Measurements from ENCODE around the gene TNS3. TPM values are rescaled to one million over a fixed set of nuclear protein-coding genes. Genes with fewer than 3 reads are reported as not detected.

TNS3 gene
- total RNA-seq, 1 donor from 2014 or later, result 44.8 TPM

DNA sequence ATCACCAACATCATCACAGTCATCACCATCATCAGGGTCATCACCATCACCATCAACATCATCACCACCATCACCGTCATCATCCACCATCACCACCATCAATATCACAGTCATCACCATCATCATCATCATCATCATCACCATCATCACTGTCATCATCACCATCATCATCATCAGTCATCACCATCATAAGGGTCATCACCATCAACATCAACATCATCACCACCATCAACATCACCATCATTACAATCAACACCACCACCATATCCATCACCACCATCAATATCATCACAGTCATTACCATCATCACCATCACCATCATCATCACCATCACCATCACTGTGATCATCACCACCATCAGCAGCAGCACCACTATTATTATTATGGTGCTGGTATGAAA, 218.9 kb downstream of the TNS3 start:
- DNase-seq (ENCODE audit: missing footprints) (no peak), ATAC-seq (no peak)
- intact Hi-C loops (cut with DNase I), result no loop called here

DNA sequence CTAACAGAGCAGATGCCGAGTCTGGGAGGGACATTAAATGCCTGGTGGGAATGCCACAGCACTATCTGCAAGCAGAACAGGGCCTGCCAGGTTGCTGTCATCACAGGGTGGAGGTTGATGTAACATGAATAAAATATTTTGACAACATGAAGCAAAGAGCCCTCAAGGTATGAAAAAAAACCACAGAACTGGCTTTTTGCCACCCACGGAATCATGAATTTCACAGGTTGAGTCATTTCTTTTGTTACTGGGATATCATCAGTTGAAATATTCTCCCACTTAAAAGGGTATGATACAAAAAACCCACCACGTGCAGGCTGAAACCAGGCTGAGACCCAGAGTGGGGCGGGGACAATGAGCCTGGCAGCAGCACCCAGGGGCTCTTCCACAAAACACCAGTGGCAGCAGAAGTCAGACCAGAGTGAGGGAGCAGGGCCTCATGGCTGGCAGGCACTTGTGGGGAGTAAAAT, 220.1 kb downstream of the TNS3 start:
- peak; percentile 84 for ATAC-seq

DNA sequence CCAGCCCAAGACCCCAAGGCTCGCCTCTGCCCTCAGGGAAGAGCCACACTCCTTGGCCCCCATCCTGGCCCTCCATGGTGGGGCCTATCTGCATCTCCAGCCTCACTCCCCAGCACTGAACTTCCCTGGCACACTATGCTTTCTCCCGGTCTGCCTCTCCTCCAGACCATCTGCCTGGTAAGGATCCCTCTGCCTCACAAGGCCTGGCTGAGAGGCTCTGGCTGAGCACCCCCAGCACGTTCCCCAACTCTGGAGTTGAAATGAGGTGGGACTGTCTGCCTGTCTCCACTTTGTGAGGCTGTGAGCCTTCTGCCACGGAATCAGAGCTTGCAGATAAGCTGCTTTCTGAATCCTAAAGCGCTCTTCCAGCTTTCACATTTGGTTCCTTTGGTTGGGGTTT, 220.7 kb downstream of the TNS3 start:
- DNase-seq (ENCODE audit: missing footprints) (no peak), ATAC-seq (peak; percentile 49)
- intact Hi-C loops (cut with DNase I), result no loop called here

More for the DNA sequence above, 220.1 kb downstream of the TNS3 start:
- no peak for DNase-seq (ENCODE audit: missing footprints)
- intact Hi-C loops (cut with DNase I), result no loop called here

DNA sequence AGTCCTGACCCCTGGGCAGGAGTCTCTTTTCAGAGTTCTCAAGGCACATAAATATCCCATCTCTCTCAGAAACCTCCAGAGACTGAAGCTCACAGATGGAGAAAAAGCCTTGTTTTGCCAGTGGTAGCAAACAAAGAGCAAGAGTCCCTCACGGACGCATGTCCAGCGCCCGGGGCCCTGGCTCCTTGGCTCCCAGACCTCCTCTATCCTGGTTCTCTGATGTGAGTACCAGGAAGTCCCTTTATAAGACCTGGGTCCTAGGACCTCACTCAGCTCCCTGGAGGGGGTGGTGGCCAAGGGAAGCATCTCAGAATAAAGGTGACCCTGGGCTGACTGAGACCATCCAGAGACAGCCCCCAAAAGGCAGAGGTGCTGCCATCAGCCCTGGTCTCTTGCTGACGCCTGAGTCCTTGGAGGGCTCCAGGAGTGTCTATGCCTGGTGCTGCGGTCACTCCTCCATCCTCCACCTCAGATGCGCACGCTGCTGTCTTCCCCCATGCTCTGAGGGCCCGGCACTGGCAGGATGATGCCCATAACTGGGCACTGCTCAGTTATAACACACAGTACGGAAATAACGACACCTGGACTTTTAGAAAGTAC, 221.5 kb downstream of the TNS3 start:
- no peak for ATAC-seq

DNA sequence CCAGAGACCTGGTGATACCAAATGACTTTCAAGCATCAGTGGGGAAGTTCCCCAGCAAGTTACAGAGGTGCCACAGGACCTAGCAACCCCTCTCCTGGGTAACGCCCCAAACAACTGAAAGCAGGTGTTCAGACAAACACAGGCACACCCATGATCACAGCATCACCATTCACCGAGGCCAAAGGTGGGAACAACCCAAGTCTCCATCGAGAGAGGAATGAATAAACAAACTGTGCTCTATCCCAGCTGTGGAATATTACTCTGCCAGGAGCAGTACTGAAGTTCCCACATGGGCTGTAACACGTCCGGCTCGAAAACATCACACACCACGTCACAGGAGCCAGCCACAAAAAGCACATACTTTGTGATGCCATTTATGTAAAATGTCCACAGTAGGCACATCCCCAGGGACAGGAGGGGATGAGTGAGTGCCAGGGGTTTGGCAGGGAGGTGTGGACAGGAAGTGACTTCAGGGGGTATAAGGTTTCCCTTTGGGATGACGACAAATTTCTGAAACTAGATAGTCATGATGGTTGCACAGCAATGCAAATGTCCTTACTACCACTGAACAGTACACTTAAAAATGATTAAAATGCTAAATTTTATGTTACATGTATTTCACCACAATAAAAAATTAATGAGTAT, 222.8 kb downstream of the TNS3 start:
- ATAC-seq (no peak), DNase-seq (ENCODE audit: missing footprints) (no peak)
- intact Hi-C loops (cut with DNase I), result no loop called here

More for the DNA sequence above, 221.5 kb downstream of the TNS3 start:
- intact Hi-C loops (cut with DNase I), result no loop called here
- no peak for DNase-seq (ENCODE audit: missing footprints)

DNA sequence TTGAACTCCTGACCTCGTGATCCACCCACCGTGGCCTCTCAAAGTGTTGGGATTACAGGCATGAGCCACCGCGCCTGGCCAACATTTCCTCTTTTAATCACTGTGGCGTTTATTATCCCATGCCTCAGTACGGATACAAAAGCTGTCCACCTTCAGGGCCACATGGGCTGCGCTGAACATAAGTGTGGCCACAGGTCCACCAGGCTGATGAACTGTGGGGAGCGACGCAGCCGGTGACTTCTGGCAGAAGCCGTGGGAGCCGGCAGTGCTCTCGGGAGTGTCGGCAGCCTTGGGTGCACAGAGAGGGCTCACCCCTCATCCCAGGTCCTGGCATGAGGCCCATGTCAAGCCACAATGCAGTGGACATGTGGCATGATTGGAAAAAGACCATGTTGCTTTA, 223.6 kb downstream of the TNS3 start:
- no peak for DNase-seq (ENCODE audit: missing footprints)
- intact Hi-C loops (cut with DNase I), result no loop called here
- ATAC-seq, result no peak

DNA sequence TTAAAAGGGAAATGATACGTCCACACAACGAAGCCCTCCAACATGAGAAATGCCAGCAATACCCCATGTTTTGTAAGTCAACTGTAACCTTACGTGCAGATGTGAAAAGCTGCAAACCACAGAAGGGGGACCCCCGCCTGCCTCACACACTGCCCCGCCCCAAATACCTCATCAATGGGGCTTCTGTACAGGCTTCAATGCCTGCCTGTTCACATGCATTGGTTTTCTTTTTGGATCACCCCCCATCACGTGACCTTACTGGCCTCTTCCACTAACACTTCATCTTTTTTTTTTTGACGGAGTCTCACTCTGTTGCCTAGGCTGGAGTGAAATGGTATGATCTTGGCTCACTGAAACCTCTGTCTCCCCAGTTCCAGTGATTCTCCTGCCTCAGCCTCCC, 224.0 kb downstream of the TNS3 start:
- intact Hi-C loops (cut with DNase I), result no loop called here
- ATAC-seq, result no peak
- no peak for DNase-seq (ENCODE audit: missing footprints)

DNA sequence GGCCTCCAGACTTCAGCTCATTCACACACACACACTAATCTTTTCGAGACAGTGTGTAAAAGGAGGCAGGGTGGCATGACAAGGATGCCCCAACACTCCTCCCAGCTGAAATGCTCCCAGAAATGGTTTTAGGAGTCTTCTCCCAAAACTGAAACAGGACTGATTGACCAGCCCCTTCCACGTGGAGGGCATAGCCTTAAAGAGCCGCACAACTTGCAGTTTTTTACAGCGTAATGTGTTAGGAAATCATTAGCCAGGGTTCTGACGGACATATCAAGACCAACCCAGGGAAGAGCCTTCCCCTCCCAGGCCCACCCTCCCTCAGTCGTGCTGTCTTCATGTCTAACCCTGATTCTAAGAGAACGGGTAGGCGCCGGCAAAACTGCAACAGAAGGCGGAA, 224.6 kb downstream of the TNS3 start:
- DNase-seq (ENCODE audit: missing footprints), result no peak
- intact Hi-C loops (cut with DNase I), result no loop called here
- ATAC-seq, result no peak

DNA sequence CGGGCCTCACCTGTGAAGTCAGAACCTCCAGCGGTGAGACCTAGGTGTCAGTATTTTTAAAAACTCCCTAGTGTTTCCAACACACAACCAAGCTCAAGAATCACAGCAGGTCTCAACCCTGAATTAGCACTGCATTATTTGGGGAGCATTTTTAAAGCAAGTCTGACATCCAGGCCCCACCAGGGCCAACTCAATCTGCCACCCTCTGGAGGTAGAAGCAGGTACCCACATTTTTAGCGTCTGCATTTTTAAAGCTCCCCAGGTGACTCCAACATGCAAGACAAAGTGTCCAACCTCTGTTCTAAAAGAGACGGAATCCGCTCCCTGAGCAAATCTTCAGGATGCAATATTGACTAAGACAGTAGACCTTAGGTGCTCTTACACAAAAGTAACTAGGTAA, 225.7 kb downstream of the TNS3 start:
- intact Hi-C loops (cut with DNase I), result no loop called here
- DNase-seq (ENCODE audit: missing footprints) (no peak), ATAC-seq (no peak)

DNA sequence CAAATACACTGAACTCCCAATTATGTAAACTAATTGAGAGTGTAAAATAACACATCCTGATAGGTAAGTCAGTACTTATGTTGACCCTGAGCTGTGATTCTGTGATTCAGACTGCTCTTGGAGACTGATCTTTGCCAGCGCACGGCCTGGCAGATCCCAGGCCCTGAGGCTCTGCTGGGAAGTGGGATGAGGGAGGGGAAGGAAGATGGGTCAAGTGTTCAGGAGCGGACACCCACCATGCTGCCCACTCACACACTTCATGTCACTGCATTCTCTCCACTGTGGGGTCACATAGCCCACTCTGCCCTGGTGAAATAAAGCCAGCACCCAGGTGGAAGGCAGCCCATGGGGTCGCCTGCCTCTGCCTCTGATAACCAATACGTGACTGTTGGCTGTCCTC, 226.2 kb downstream of the TNS3 start:
- intact Hi-C loops (cut with DNase I), result no loop called here
- peak; percentile 50 for ATAC-seq
- no peak for DNase-seq (ENCODE audit: missing footprints)

DNA sequence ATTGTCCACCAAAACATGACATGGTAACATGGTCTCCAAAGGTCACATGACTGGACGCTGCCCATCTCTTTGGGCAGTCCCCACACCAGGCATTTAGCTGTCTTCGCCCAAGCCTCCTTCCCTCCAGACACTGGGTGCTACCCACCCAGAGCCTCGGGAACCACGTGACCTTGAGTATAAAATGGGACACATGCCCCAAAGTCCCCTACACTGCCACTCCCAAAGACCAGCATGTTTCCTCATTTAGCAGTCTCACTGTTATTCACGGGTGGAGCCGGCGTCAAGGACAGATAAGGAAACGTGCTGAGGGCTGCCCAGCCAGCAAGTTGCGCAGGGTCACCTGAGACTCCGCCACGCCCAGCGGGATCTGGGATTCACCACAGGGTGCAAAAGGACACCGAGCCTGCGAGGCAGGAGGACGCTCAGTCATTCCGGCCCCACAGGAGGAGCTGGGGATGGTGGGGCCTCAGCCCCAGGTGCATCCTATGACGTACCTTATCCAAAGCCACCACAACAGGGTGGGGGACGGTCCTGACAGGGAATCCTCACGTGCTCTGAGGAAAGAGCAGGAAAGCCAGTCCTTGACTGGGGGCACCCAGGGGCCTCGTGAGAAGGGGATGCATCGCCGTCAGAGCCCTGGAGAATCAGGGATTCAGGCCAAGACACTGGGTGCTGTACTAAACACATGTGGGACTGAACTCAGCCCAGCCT, 226.9 kb downstream of the TNS3 start:
- DNase-seq (ENCODE audit: missing footprints), result no peak
- peak; percentile 70 for ATAC-seq
- intact Hi-C loops (cut with DNase I), result no loop called here

DNA sequence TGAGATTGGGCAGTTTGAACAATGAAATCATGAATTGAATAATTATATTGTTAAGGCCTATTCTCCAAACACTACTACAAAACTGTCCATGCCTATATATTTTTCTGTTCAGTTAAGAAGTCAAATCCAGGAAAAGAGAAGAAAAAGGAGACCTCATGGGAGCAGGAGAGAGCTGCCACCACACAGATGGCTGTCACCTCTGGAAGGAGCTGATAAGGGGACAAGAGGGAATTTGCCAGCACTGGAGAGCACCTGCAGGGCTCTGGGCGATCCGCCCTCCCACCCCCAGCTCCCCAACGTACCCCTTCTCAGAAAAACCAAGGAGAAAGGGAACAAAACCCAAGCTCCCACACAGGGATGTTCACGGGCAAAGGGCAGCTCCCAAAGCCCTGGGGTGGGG, 227.8 kb downstream of the TNS3 start:
- DNase-seq (ENCODE audit: missing footprints) (no peak), ATAC-seq (no peak)
- intact Hi-C loops (cut with DNase I), result no loop called here

DNA sequence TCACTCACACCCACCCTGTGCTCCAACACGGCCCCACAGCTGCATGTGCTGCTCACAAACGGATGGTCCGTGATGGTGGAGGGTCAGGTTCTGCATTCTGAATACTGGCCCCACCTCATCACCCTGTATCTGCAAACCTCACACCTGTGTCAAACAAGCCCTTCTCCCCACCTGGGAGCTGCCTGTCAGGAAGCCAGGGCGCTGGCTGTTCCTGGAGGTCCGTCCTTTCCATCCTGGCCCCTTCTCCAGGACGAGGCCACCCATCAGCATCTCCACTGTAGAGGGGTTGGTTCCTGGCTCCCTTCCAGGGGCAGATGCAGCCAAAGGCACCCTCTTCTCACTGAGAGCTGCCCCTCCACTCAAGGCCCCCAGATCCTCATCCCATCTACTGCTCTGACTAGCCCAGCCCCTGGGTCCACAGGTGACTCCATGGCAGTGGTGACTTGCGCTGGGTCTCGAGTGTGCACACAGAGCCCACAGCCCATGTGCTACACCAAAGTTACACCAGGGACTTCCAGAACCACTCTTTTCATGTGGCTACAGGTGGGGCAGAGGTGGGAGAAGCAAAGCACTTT, 229.4 kb downstream of the TNS3 start:
- no peak for ATAC-seq
- DNase-seq (ENCODE audit: missing footprints), result no peak
- intact Hi-C loops (cut with DNase I), result no loop called here

DNA sequence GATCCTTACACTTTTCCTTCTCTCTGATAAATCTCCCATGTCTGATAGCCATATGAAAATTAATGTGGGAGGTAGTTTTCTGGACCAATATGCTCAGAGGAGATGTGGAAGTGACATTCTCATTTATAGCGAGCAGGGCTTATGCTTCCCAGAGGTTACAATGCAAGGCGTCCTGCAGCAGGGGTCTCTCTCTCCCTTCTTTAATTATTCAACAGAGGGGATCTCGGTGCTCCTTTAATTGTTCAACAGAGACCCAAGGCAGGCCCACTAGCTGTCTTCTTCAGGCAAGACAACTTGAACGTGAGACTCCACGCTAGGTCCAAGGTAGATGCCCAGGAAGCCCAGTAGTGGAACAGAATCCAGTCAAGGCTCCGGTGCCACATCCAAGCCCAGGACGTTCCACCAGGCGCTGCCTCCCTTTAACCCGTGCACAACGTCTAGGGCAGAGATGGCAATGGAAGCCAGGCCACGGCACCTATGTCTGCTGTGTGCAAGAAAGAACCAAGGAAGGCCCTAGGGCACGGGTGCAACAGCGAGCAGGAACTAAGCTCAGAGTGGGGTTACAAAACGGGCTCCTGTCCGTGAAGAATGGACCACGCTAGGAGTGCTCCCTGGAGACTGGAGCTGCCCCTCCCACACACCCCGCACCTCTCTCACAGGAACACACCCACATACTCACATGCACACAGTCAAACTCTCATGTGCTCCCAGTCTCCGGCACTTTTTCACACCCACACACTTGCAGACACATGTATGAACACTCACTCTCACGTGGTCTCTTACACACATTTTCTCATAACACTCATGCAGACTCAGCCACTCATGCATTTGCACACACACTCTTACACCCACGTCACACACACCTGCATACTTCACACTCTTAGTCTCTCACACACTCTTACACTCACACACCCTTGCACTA, 230.4 kb downstream of the TNS3 start:
- ATAC-seq, result no peak
- DNase-seq (ENCODE audit: missing footprints), result no peak
- intact Hi-C loops (cut with DNase I), result no loop called here

DNA sequence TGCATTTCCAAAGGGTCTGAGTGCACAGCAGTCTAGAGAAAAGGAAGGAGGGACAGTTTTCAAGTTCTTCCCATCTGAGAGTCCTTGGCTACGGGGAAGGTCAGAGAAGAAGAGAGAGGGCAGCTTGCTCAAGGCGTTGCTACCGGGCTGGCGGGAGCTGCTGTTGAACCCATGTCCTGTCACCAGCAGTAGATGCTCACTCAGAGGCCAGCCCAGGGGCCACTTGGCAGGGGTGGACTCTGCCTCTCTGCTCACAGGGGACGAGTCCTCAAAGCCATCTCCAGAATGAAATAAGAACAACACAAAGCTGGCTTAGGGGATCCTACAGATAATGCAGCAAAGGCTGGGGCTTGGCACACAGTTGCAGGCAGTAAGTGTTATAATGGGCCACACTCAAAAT, 231.5 kb downstream of the TNS3 start:
- no peak for ATAC-seq
- intact Hi-C loops (cut with DNase I), result no loop called here
- DNase-seq (ENCODE audit: missing footprints), result no peak

DNA sequence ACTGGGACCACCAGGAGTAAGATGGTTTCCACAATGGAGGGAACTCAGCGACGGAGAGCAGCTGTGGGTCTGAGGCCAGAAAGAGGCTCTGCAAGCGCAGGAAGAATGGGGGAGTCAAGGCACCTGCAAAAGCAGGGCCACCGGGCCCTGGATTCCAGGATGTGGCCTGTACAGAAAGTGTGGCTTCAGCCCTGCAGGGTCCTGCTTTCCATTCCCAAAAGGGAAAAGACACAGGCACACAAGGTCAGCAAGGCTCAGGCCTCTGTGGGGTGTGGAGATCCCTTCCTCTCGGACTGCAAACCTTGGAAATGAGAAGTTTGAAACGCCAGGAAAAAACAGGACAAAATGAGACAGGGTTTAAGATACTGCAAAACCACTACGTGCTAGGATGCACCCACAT, 232.5 kb downstream of the TNS3 start:
- DNase-seq (ENCODE audit: missing footprints) (no peak), ATAC-seq (no peak)
- intact Hi-C loops (cut with DNase I), result no loop called here

DNA sequence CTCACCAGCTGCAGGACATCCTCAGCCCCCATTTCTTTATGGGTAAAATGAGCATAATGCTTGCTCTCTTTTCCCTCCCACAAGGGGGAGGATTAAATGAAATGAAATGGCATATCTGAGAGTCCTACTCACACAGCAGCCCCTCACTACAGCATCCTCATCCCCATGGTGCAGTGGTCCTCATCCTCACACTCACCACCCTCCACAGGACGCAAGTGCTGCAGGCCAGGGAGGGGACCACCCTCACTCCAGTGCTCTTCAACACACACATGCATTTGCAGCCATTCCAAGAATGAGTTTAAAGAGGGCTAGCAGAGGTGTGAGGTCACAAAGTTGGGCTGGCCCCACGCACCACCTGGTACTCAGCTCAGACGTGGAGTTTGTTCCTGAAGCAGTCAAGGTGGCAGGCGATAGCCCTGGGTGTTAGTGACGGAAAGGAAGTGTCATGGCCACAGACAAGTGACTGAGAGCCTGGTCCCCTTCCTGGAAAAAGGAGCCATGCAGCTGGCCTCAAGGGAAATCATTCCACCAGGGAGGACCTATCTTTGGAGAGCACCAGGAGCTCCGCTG, 234.0 kb downstream of the TNS3 start:
- ATAC-seq (no peak), DNase-seq (ENCODE audit: missing footprints) (no peak)
- intact Hi-C loops (cut with DNase I), result no loop called here

DNA sequence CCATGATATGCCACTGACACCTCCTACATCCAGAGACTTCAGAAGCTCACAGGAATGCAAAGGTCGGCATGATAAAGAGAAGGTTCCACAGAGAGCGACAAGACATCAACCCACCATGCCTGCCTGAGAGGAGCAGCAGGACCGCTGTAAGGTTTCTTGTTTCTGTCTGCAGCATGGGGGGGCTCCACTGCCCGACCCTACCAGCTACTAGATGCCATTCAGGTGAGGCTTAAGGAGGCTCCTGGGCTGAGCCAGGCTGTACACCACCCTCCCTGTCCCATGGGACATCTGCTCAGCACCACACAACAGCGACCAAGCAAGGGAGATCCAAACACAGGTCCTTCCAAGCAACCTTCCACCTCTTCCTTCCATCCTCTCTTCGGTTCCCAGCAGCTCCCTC, 234.6 kb downstream of the TNS3 start:
- ATAC-seq (no peak), DNase-seq (ENCODE audit: missing footprints) (no peak)
- intact Hi-C loops (cut with DNase I), result no loop called here
